OCI-LY1 (cell line): ENCODE measurements around the gene FEZ2.

Experiments
- H2AFZ ChIP-seq: fragments of 200-600 bp; sonication (generic), shearing (Covaris generic); 2 replicates; pipeline ENCODE4 v1.6.0; 2014; ENCODE audit warnings: antibody characterized with exemption, mild to moderate bottlenecking, low read length
- H3F3A ChIP-seq: fragments of 200-600 bp; sonication (generic), shearing (Covaris generic); 2 replicates; pipeline ENCODE4 v1.6.0; 2014; ENCODE audit warnings: mild to moderate bottlenecking, antibody characterized with exemption, low read length, moderate library complexity; ENCODE audit not compliant: insufficient read depth
- H3K27ac ChIP-seq: fragments of 200-600 bp; sonication (generic); 2 replicates; pipeline ENCODE4 v1.5.1; 2014; ENCODE audit warnings: low read length, mixed run types, mild to moderate bottlenecking, low read depth; ENCODE audit not compliant: poor library complexity, severe bottlenecking
- H3K27me3 ChIP-seq: fragments of 200-600 bp; sonication (generic); 2 replicates; pipeline ENCODE4 v1.6.0; 2014; ENCODE audit warnings: antibody characterized with exemption, mild to moderate bottlenecking, low read length, moderate library complexity; ENCODE audit not compliant: insufficient read depth
- H3K36me3 ChIP-seq: fragments of 200-600 bp; sonication (generic); 2 replicates; pipeline ENCODE4 v1.6.1; 2014; ENCODE audit warnings: mild to moderate bottlenecking, antibody characterized with exemption, low read length, moderate library complexity, mixed read lengths; ENCODE audit not compliant: insufficient read depth
- H3K4me1 ChIP-seq: fragments of 200-600 bp; sonication (generic); 2 replicates; pipeline ENCODE4 v1.5.1; 2014; ENCODE audit warnings: mild to moderate bottlenecking, low read length, moderate library complexity; ENCODE audit not compliant: insufficient read depth, severe bottlenecking
- H3K4me2 ChIP-seq: fragments of 200-600 bp; sonication (generic), shearing (Covaris generic); 2 replicates; pipeline ENCODE4 v1.6.1; 2014; ENCODE audit warnings: low read length
- H3K4me3 ChIP-seq: fragments of 200-600 bp; sonication (generic); 2 replicates; pipeline ENCODE4 v1.5.1; 2014; ENCODE audit warnings: low read length, low read depth, mild to moderate bottlenecking, mixed read lengths; ENCODE audit not compliant: poor library complexity, severe bottlenecking
- H3K79me2 ChIP-seq: fragments of 200-600 bp; shearing (Covaris generic); 2 replicates; pipeline ENCODE4 v1.6.1; 2016; ENCODE audit warnings: mixed run types, low read length, mixed read lengths; ENCODE audit not compliant: insufficient read depth
- H3K9ac ChIP-seq: fragments of 200-600 bp; sonication (generic), shearing (Covaris generic); 2 replicates; pipeline ENCODE4 v1.6.1; 2014; ENCODE audit warnings: mild to moderate bottlenecking, low read length, mixed read lengths
- H3K9me2 ChIP-seq: fragments of 200-600 bp; sonication (generic), shearing (Covaris generic); 2 replicates; pipeline ENCODE4 v1.6.1; 2014; ENCODE audit warnings: low read depth, mild to moderate bottlenecking, low read length, mixed read lengths
- H3K9me3 ChIP-seq: fragments of 200-600 bp; shearing (Covaris generic); 2 replicates; pipeline ENCODE4 v1.6.1; 2014; ENCODE audit warnings: low read length, mixed read lengths
- H4K20me1 ChIP-seq: fragments of 200-600 bp; sonication (generic), shearing (Covaris generic); 2 replicates; pipeline ENCODE4 v1.6.0; 2016; ENCODE audit warnings: mild to moderate bottlenecking, low read length; ENCODE audit not compliant: insufficient read depth
- EZH2 ChIP-seq: fragments of 200-600 bp; sonication (generic), shearing (Covaris generic); IDR thresholded peaks from 2 replicates; pipeline ENCODE4 v1.8.0; 2017; ENCODE audit warnings: borderline replicate concordance, mixed run types, mild to moderate bottlenecking, antibody characterized with exemption, low read length, moderate library complexity, mixed read lengths
- TF ChIP-seq, protein P1 (sequence below): fragments of 200-600 bp; sonication (generic), shearing (Covaris generic); IDR thresholded peaks from 2 replicates; pipeline ENCODE4 v1.5.1; 2017; ENCODE audit warnings: mild to moderate bottlenecking, antibody characterized with exemption, low read length, moderate library complexity, mixed read lengths

The FEZ2 gene

GRCh38 chr2:36553683-36554082 lies 44.3 kb downstream of the FEZ2 start:
- Histone ChIP-seq H3K36me3 (peaks cover 47% of the 10 kb centered on the region), H3K27me3 (no peaks in the 10 kb centered on the region), H3F3A (no peaks in the 10 kb centered on the region)

GRCh38 chr2:36550006-36550405 lies 48.0 kb downstream of the FEZ2 start:
- peaks cover 52% of the 10 kb centered on the region for H3K36me3 ChIP-seq
- no peaks in the 10 kb centered on the region for H3K79me2 ChIP-seq
- H3K9ac ChIP-seq: no peak overlapping the region
- no peaks in the 10 kb centered on the region for H3K9me2 ChIP-seq
- no peaks in the 10 kb centered on the region for H4K20me1 ChIP-seq
- H3K4me3 ChIP-seq: no peak overlapping the region
- TF ChIP-seq EZH2: no peak
- TF ChIP-seq, protein P1, sequence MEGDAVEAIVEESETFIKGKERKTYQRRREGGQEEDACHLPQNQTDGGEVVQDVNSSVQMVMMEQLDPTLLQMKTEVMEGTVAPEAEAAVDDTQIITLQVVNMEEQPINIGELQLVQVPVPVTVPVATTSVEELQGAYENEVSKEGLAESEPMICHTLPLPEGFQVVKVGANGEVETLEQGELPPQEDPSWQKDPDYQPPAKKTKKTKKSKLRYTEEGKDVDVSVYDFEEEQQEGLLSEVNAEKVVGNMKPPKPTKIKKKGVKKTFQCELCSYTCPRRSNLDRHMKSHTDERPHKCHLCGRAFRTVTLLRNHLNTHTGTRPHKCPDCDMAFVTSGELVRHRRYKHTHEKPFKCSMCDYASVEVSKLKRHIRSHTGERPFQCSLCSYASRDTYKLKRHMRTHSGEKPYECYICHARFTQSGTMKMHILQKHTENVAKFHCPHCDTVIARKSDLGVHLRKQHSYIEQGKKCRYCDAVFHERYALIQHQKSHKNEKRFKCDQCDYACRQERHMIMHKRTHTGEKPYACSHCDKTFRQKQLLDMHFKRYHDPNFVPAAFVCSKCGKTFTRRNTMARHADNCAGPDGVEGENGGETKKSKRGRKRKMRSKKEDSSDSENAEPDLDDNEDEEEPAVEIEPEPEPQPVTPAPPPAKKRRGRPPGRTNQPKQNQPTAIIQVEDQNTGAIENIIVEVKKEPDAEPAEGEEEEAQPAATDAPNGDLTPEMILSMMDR: no peak
- no peaks in the 10 kb centered on the region for H3K9me3 ChIP-seq
- H3K27me3 ChIP-seq: no peaks in the 10 kb centered on the region
- no peaks in the 10 kb centered on the region for H3F3A ChIP-seq
- H3K4me1 ChIP-seq: no peaks in the 10 kb centered on the region
- H3K4me2 ChIP-seq: no peak overlapping the region
- H2AFZ ChIP-seq: no peak overlapping the region
- no peak overlapping the region for H3K27ac ChIP-seq

More at GRCh38 chr2:36553683-36554082, 44.3 kb downstream of the FEZ2 start:
- Histone ChIP-seq H3K9ac (no peak overlapping the region), H3K4me1 (no peaks in the 10 kb centered on the region), H3K79me2 (no peaks in the 10 kb centered on the region), H4K20me1 (no peaks in the 10 kb centered on the region), H3K4me3 (no peak overlapping the region), H3K27ac (no peak overlapping the region), H2AFZ (no peak overlapping the region), H3K9me3 (no peaks in the 10 kb centered on the region), H3K4me2 (no peak overlapping the region), H3K9me2 (no peaks in the 10 kb centered on the region)
- no peak for TF ChIP-seq EZH2
- TF ChIP-seq, protein P1: no peak

- H3K9me2 ChIP-seq: no peaks in the 10 kb centered on the region
- no peak overlapping the region for H3K4me3 ChIP-seq
- no peaks in the 10 kb centered on the region for H3K79me2 ChIP-seq
- H3K4me1 ChIP-seq: no peaks in the 10 kb centered on the region
- no peak overlapping the region for H3K9ac ChIP-seq
- H3K9me3 ChIP-seq: no peaks in the 10 kb centered on the region
- no peak overlapping the region for H3K27ac ChIP-seq
- no peak for TF ChIP-seq EZH2
- TF ChIP-seq, protein P1: no peak
- no peaks in the 10 kb centered on the region for H3K27me3 ChIP-seq
- no peaks in the 10 kb centered on the region for H4K20me1 ChIP-seq
- H3F3A ChIP-seq: no peaks in the 10 kb centered on the region
- H3K36me3 ChIP-seq: peaks cover 44% of the 10 kb centered on the region
- H3K4me2 ChIP-seq: no peak overlapping the region
- H2AFZ ChIP-seq: no peak overlapping the region
Measured at GRCh38 chr2:36549165-36549574, 48.8 kb downstream of the FEZ2 start.
